Measurements from ENCODE around the gene HOXB3. TPM values are rescaled to one million over a fixed set of nuclear protein-coding genes. Genes with fewer than 3 reads are reported as not detected.

HOXB3 gene
- total and polyA plus RNA-seq, 2 donors (not counting 1 experiment from before 2014, with no cell fraction given): 15.7 to 28.6 TPM

GRCh38 chr17:48601539-48602425, 11.7 kb upstream of the HOXB3 start:
- Histone ChIP-seq H3K9me3 (ENCODE audit: control insufficient read depth, insufficient read depth, low read depth, low read length) (no peaks in the 10 kb centered on the region), H3K27ac (ENCODE audit: insufficient read depth, low read length) (no peak overlapping the region), H3K27me3 (ENCODE audit: control insufficient read depth, insufficient read depth, low read length) (no peaks in the 10 kb centered on the region), H4K20me1 (ENCODE audit: control insufficient read depth, extremely low read depth, insufficient read depth, low read length) (no peaks in the 10 kb centered on the region), H3K4me1 (ENCODE audit: control insufficient read depth, extremely low read depth, insufficient read depth, low read length) (peaks cover 2% of the 10 kb centered on the region), H3K79me2 (ENCODE audit: control insufficient read depth, insufficient read depth, low read length) (peaks cover 66% of the 10 kb centered on the region), H3K36me3 (ENCODE audit: control insufficient read depth, insufficient read depth, low read length) (peaks cover 4% of the 10 kb centered on the region), H2AFZ (ENCODE audit: low read length) (no peak overlapping the region), H3K4me2 (ENCODE audit: extremely low read depth, insufficient read depth, low read length) (no peak overlapping the region), H3K9ac (ENCODE audit: insufficient read depth, low read length) (no peak overlapping the region), H3K4me3 (replicated peaks in 1 of 4; ENCODE audit: control extremely low read depth in 1 of 4, insufficient read depth in 1 of 4, low read depth in 3 of 4, low read length in 4 of 4) (peak overlapping the region in 1 of 4 experiments; percentile 43)
- no peak for DNase-seq (ENCODE audit: low read depth in 2 of 2)
- TF ChIP-seq, protein P1, sequence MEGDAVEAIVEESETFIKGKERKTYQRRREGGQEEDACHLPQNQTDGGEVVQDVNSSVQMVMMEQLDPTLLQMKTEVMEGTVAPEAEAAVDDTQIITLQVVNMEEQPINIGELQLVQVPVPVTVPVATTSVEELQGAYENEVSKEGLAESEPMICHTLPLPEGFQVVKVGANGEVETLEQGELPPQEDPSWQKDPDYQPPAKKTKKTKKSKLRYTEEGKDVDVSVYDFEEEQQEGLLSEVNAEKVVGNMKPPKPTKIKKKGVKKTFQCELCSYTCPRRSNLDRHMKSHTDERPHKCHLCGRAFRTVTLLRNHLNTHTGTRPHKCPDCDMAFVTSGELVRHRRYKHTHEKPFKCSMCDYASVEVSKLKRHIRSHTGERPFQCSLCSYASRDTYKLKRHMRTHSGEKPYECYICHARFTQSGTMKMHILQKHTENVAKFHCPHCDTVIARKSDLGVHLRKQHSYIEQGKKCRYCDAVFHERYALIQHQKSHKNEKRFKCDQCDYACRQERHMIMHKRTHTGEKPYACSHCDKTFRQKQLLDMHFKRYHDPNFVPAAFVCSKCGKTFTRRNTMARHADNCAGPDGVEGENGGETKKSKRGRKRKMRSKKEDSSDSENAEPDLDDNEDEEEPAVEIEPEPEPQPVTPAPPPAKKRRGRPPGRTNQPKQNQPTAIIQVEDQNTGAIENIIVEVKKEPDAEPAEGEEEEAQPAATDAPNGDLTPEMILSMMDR (conservative IDR thresholded peaks at IDR 0.05 in 1 of 2, IDR thresholded peaks at IDR 0.05 in 1 of 2; ENCODE audit: low read depth in 1 of 2, low read length in 2 of 2): no peak
- TF ChIP-seq EZH2 (IDR thresholded peaks at IDR 0.05; ENCODE audit: low read length, missing control alignments): no peak

DNA sequence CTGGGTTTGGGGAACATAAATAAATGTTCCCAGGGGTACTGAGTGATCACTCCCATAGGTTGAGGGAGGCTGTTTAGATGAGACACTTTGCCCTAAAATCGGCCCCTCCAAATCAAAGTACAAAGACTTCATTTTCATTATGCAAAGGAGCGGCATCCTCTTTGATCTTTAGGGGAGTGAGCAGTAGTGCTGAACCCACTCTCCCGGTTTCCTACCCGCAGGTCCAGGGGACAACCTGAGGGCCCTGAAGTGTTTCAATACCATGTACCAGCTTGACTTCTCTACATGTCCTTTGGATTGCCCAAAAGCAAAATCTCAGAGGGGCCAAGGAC, 11.1 kb upstream of the HOXB3 start:
- Histone ChIP-seq H3K27me3 (ENCODE audit: control insufficient read depth, insufficient read depth, low read length) (no peaks in the 10 kb centered on the region), H3K79me2 (ENCODE audit: control insufficient read depth, insufficient read depth, low read length) (peaks cover 73% of the 10 kb centered on the region), H2AFZ (ENCODE audit: low read length) (no peak overlapping the region)

More for the DNA sequence above, 11.1 kb upstream of the HOXB3 start:
- H3K9me3 ChIP-seq (ENCODE audit: control insufficient read depth, insufficient read depth, low read depth, low read length): no peaks in the 10 kb centered on the region
- no peak overlapping the region for H3K4me3 ChIP-seq (replicated peaks in 1 of 4; ENCODE audit: control extremely low read depth in 1 of 4, insufficient read depth in 1 of 4, low read depth in 3 of 4, low read length in 4 of 4)
- DNase-seq (ENCODE audit: low read depth in 2 of 2): no peak
- no peak for TF ChIP-seq EZH2 (IDR thresholded peaks at IDR 0.05; ENCODE audit: low read length, missing control alignments)
- TF ChIP-seq, protein P1 (conservative IDR thresholded peaks at IDR 0.05 in 1 of 2, IDR thresholded peaks at IDR 0.05 in 1 of 2; ENCODE audit: low read depth in 1 of 2, low read length in 2 of 2): no peak
- peaks cover 2% of the 10 kb centered on the region for H3K36me3 ChIP-seq (ENCODE audit: control insufficient read depth, insufficient read depth, low read length)
- H3K4me1 ChIP-seq (ENCODE audit: control insufficient read depth, extremely low read depth, insufficient read depth, low read length): peaks cover 2% of the 10 kb centered on the region
- H3K4me2 ChIP-seq (ENCODE audit: extremely low read depth, insufficient read depth, low read length): no peak overlapping the region
- no peak overlapping the region for H3K27ac ChIP-seq (ENCODE audit: insufficient read depth, low read length)
- H4K20me1 ChIP-seq (ENCODE audit: control insufficient read depth, extremely low read depth, insufficient read depth, low read length): no peaks in the 10 kb centered on the region
- H3K9ac ChIP-seq (ENCODE audit: insufficient read depth, low read length): no peak overlapping the region

All from fibroblast of lung (primary cell).